Esophagus (tissue), 2 donors: ENCODE data around the gene MKI67. TPM values are rescaled to one million over a fixed set of nuclear protein-coding genes. Genes with fewer than 3 reads are reported as not detected.

Experiments used
- H3K27ac ChIP-seq, 2 donors: one replicate each; pipeline ENCODE4 v1.5.1; 2013; ENCODE audit warnings: low read depth in 2 of 2, mild to moderate bottlenecking in 2 of 2, inconsistent platforms in 1 of 2, low read length in 1 of 2, moderate library complexity in 1 of 2
- H3K27me3 ChIP-seq, 2 donors: one replicate each; pipeline ENCODE4 v1.6.1; 2013; ENCODE audit warnings: low read length in 2 of 2, control low read depth in 1 of 2, mild to moderate bottlenecking in 1 of 2; ENCODE audit not compliant: insufficient read depth in 2 of 2, control insufficient read depth in 1 of 2
- H3K36me3 ChIP-seq, 2 donors: one replicate each; pipeline ENCODE4 v1.6.1; 2013; ENCODE audit warnings: low read length in 1 of 2; ENCODE audit not compliant: control insufficient read depth in 2 of 2, insufficient read depth in 2 of 2
- H3K4me1 ChIP-seq, 2 donors: one replicate each; pipeline ENCODE4 v1.6.1; 2013; ENCODE audit warnings: low read length in 1 of 2; ENCODE audit not compliant: control insufficient read depth in 2 of 2, insufficient read depth in 2 of 2
- H3K4me3 ChIP-seq, 2 donors: one replicate each; pipeline ENCODE4 v1.5.1; 2013; ENCODE audit warnings: low read length in 2 of 2, mild to moderate bottlenecking in 2 of 2, low read depth in 1 of 2, moderate library complexity in 1 of 2
- H3K9me3 ChIP-seq, 2 donors: one replicate each; pipeline ENCODE4 v1.6.1; 2013; ENCODE audit warnings: mild to moderate bottlenecking in 2 of 2, low read depth in 1 of 2, low read length in 1 of 2, moderate library complexity in 1 of 2; ENCODE audit not compliant: control insufficient read depth in 2 of 2, insufficient read depth in 1 of 2
- WGBS, 2 donors: extraction: QIAGEN DNeasy Blood & Tissue Kit; methylation state at CpG; one replicate each; pipeline ENCODE4 v1.1.7; 2013; 5-methylcytosine and 5-hydroxymethylcytosine counted together
- polyA plus RNA-seq, 2 donors: library from polyadenylated mRNA; stranded (reverse); fragments of 200-250 nt; gene quantifications; one replicate each; pipeline ENCODE4 v1.2.3, GENCODE V29; 2013
- donor health status: healthy with polysubstance abuse.
- donor health status: Bipolar disorder and iron deficiency.

Gene MKI67
- polyA plus RNA-seq, 2 donors = 8.7 to 8.9 TPM

- peaks cover 14 to 34% of the 10 kb centered on the region in 2 donors for H3K36me3 ChIP-seq
- no peak overlapping the region for H3K27ac ChIP-seq
- no peaks in the 10 kb centered on the region for H3K9me3 ChIP-seq
- H3K4me3 ChIP-seq = no peak overlapping the region
- peaks cover 0 to 5% of the 10 kb centered on the region in 2 donors for H3K4me1 ChIP-seq
- H3K27me3 ChIP-seq = no peaks in the 10 kb centered on the region
- 67 to 88% methylated on average over 17 of the region's 17 CpGs for WGBS, 2 donors
Measured at GRCh38 chr10:128056303-128057050, 69.7 kb downstream of the MKI67 start.

GRCh38 chr10:128055061-128055868 lies 71.0 kb downstream of the MKI67 start:
- H3K36me3 ChIP-seq = peaks cover 14 to 34% of the 10 kb centered on the region in 2 donors
- 96% methylated on average over 25 of the region's 25 CpGs for WGBS, 2 donors
- H3K27me3 ChIP-seq = no peaks in the 10 kb centered on the region
- peaks cover 0 to 6% of the 10 kb centered on the region in 2 donors for H3K4me1 ChIP-seq
- no peaks in the 10 kb centered on the region for H3K9me3 ChIP-seq
- H3K27ac ChIP-seq = no peak overlapping the region
- H3K4me3 ChIP-seq = no peak overlapping the region

GRCh38 chr10:128054163-128054970 lies 71.9 kb downstream of the MKI67 start:
- H3K9me3 ChIP-seq = no peaks in the 10 kb centered on the region
- peaks cover 14 to 27% of the 10 kb centered on the region in 2 donors for H3K36me3 ChIP-seq
- H3K27ac ChIP-seq = no peak overlapping the region
- no peaks in the 10 kb centered on the region for H3K27me3 ChIP-seq
- 81 to 87% methylated on average over 15 to 16 of the region's 16 CpGs for WGBS, 2 donors
- peaks cover 0 to 9% of the 10 kb centered on the region in 2 donors for H3K4me1 ChIP-seq
- H3K4me3 ChIP-seq = no peak overlapping the region

GRCh38 chr10:128053356-128053755 lies 72.9 kb downstream of the MKI67 start:
- Histone ChIP-seq H3K4me1 (peaks cover 0 to 16% of the 10 kb centered on the region in 2 donors), H3K36me3 (peaks cover 14 to 23% of the 10 kb centered on the region in 2 donors)
- WGBS, 2 donors = 92 to 96% methylated on average over 7 of the region's 7 CpGs

GRCh38 chr10:128052696-128053095 lies 73.5 kb downstream of the MKI67 start:
- peaks cover 14 to 20% of the 10 kb centered on the region in 2 donors for H3K36me3 ChIP-seq
- H3K27ac ChIP-seq = no peak overlapping the region
- no peaks in the 10 kb centered on the region for H3K9me3 ChIP-seq
- H3K4me1 ChIP-seq = peaks cover 0 to 16% of the 10 kb centered on the region in 2 donors
- no peak overlapping the region for H3K4me3 ChIP-seq
- H3K27me3 ChIP-seq = no peaks in the 10 kb centered on the region
- 79 to 90% methylated on average over 7 of the region's 7 CpGs for WGBS, 2 donors

More at GRCh38 chr10:128053356-128053755, 72.9 kb downstream of the MKI67 start:
- Histone ChIP-seq H3K9me3 (no peaks in the 10 kb centered on the region), H3K27me3 (no peaks in the 10 kb centered on the region), H3K27ac (no peak overlapping the region), H3K4me3 (no peak overlapping the region)

GRCh38 chr10:128051548-128051947 lies 74.7 kb downstream of the MKI67 start:
- Histone ChIP-seq H3K27ac (no peak overlapping the region), H3K27me3 (no peaks in the 10 kb centered on the region), H3K9me3 (no peaks in the 10 kb centered on the region), H3K4me1 (peaks cover 0 to 20% of the 10 kb centered on the region in 2 donors), H3K36me3 (peaks cover 14 to 17% of the 10 kb centered on the region in 2 donors), H3K4me3 (no peak overlapping the region)
- WGBS, 2 donors = 86 to 93% methylated on average over 5 of the region's 5 CpGs

- peaks cover 0 to 20% of the 10 kb centered on the region in 2 donors for H3K4me1 ChIP-seq
- H3K9me3 ChIP-seq = no peaks in the 10 kb centered on the region
- no peaks in the 10 kb centered on the region for H3K27me3 ChIP-seq
- no peak overlapping the region for H3K4me3 ChIP-seq
- peaks cover 10 to 17% of the 10 kb centered on the region in 2 donors for H3K36me3 ChIP-seq
- peak overlapping the region in 1 of 2 donors; percentile 45 for H3K27ac ChIP-seq
Measured at GRCh38 chr10:128050936-128051335, 75.3 kb downstream of the MKI67 start.

GRCh38 chr10:128050121-128050516 lies 76.1 kb downstream of the MKI67 start:
- H3K4me3 ChIP-seq = no peak overlapping the region
- peaks cover 0 to 20% of the 10 kb centered on the region in 2 donors for H3K4me1 ChIP-seq
- no peaks in the 10 kb centered on the region for H3K9me3 ChIP-seq
- 64 to 93% methylated on average over 1 of the region's 1 CpG for WGBS, 2 donors
- H3K27me3 ChIP-seq = no peaks in the 10 kb centered on the region
- peaks cover 3 to 12% of the 10 kb centered on the region in 2 donors for H3K36me3 ChIP-seq
- no peak overlapping the region for H3K27ac ChIP-seq
